ENCODE measurements around the gene SORL1.

GRCh38 chr11:121406291-121406690, 45.8 kb upstream of the SORL1 start:
- TF ChIP-seq CTCF (IDR thresholded peaks at IDR 0.05) = no peak
- TF ChIP-seq POLR2A (IDR thresholded peaks at IDR 0.05) = no peak

Data from suprapubic skin (tissue), 3 donors.